Muscle layer of duodenum (tissue), 2 donors: Measurements from ENCODE around the gene PDP2.
"Not testable (repeated sequence)": the region's sequence is repeated elsewhere in the genome, so short reads cannot be mapped to it uniquely, and the experiment has no call there.

ENCODE experiments used
- H3K27ac ChIP-seq: one replicate; pipeline ENCODE4 v1.7.0; 2013; ENCODE audit warnings: mild to moderate bottlenecking, low read length
- H3K27me3 ChIP-seq: one replicate; pipeline ENCODE4 v1.7.0; 2013; ENCODE audit warnings: low read depth, mild to moderate bottlenecking, control low read depth, low read length
- H3K36me3 ChIP-seq, 2 donors: one replicate each; pipeline ENCODE4 v1.7.0; 2013; ENCODE audit warnings: low read length in 2 of 2, control low read depth in 1 of 2, mild to moderate bottlenecking in 1 of 2; ENCODE audit not compliant: insufficient read depth in 2 of 2, control insufficient read depth in 1 of 2
- H3K4me1 ChIP-seq, 2 donors: one replicate each; pipeline ENCODE4 v1.7.0; 2013; ENCODE audit warnings: low read length in 2 of 2, mild to moderate bottlenecking in 2 of 2, control low read depth in 1 of 2, moderate library complexity in 1 of 2; ENCODE audit not compliant: insufficient read depth in 2 of 2, control insufficient read depth in 1 of 2
- H3K4me3 ChIP-seq, 2 donors: one replicate each; pipeline ENCODE4 v1.7.0; 2013; ENCODE audit warnings: low read length in 2 of 2, low read depth in 1 of 2, mild to moderate bottlenecking in 1 of 2
- H3K9me3 ChIP-seq, 2 donors: one replicate each; pipeline ENCODE4 v1.7.0; 2013; ENCODE audit warnings: low read length in 2 of 2, control low read depth in 1 of 2, mild to moderate bottlenecking in 1 of 2; ENCODE audit not compliant: control insufficient read depth in 1 of 2
- donor health status: healthy.

The PDP2 gene

GRCh38 chr16:66933776-66934137, 53.4 kb downstream of the PDP2 start:
- peaks cover 8 to 38% of the 10 kb centered on the region in 2 donors for H3K4me1 ChIP-seq
- H3K27me3 ChIP-seq, result no peaks in the 10 kb centered on the region
- no peaks in the 10 kb centered on the region for H3K9me3 ChIP-seq
- peak overlapping the region; percentile 90 to 95 for H3K4me3 ChIP-seq
- H3K27ac ChIP-seq, result peak overlapping the region; percentile 85
- H3K36me3 ChIP-seq, result peaks cover 7 to 21% of the 10 kb centered on the region in 2 donors

GRCh38 chr16:66934138-66934838, 54.0 kb downstream of the PDP2 start, which contains the start of gene CIAO2B:
CIAO2B (minus strand) TSS chr16:66934402; CDS start chr16:66934364, 38 bp downstream.
- H3K27ac ChIP-seq, result peak within 1 kb of the TSS; percentile 85
- peak within 1 kb of the TSS; percentile 90 to 95 for H3K4me3 ChIP-seq
- peaks cover 9 to 26% of the 10 kb centered on the region in 2 donors for H3K36me3 ChIP-seq
- no peaks in the 10 kb centered on the region for H3K9me3 ChIP-seq
- no peaks in the 10 kb centered on the region for H3K27me3 ChIP-seq
- H3K4me1 ChIP-seq, result peaks cover 8 to 38% of the 10 kb centered on the region in 2 donors

DNA sequence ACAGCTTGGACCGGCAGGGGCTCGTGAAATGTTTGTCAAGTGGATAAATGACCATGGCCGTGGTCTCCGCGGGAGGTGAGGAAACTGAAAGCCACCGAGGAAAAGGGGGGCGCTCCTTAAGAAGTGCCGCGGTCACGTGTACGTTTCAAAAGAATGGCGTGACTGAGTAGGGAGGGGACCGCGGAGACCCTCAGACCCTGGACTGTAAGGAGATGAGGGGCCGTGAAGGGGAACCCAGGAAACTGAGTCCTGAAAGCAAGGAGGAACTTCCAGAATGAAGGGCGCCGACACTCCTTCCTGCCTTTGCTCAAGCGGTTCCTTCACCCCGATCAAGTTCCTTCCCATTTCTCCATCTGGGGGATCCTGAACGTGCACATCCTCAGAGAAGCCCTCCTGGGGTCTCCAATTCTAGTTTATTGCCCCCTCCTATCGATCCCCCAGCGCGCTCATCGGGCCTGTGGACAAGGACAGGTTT, 54.6 kb downstream of the PDP2 start:
- Histone ChIP-seq H3K36me3 (peaks cover 15 to 31% of the 10 kb centered on the region in 2 donors), H3K27ac (peak overlapping the region; percentile 85), H3K4me3 (peak overlapping the region; percentile 90 to 95), H3K4me1 (peaks cover 8 to 38% of the 10 kb centered on the region in 2 donors)
- not testable (repeated sequence) for H3K9me3 ChIP-seq, H3K27me3 ChIP-seq

- Histone ChIP-seq H3K36me3 (peaks cover 20 to 37% of the 10 kb centered on the region in 2 donors), H3K27ac (peak within 1 kb of the TSS; percentile 85), H3K4me1 (peaks cover 8 to 38% of the 10 kb centered on the region in 2 donors), H3K4me3 (peak within 1 kb of the TSS; percentile 90 to 95), H3K27me3 (no peaks in the 10 kb centered on the region), H3K9me3 (no peaks in the 10 kb centered on the region)
These were observed 55.1 kb downstream of the PDP2 start, which contains the start of gene CES2 for GRCh38 chr16:66935314-66936011. CES2 (plus strand) TSS chr16:66935516; CDS start chr16:66935636, 120 bp downstream.

DNA sequence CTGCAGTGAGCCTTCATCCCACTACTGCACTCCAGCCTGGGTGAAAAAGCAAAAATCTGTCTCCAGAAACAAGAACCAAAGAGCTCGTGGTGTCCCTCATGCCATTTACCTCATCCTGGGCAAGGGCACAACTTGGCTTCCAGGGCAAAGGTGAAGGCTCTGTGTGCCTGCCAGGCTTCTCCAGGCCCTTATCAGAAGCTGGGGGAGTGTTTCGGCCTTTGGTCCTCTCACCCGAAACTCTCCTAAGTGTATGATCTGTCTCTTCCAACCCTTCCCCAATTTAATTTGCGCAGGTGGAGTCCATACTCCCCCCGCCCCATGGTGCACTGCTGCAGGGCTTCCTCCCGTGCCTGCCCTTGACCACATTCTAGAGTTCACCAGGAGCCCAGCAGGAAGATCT, 56.1 kb downstream of the PDP2 start:
- Histone ChIP-seq H3K27me3 (no peaks in the 10 kb centered on the region), H3K4me1 (peaks cover 8 to 38% of the 10 kb centered on the region in 2 donors), H3K36me3 (peaks cover 30 to 47% of the 10 kb centered on the region in 2 donors), H3K4me3 (peak overlapping the region; percentile 21 to 90), H3K9me3 (no peaks in the 10 kb centered on the region), H3K27ac (peak overlapping the region; percentile 63)

- Histone ChIP-seq H3K9me3 (no peaks in the 10 kb centered on the region), H3K36me3 (peaks cover 36 to 49% of the 10 kb centered on the region in 2 donors), H3K4me1 (peaks cover 8 to 38% of the 10 kb centered on the region in 2 donors), H3K27ac (no peak overlapping the region), H3K4me3 (no peak overlapping the region), H3K27me3 (no peaks in the 10 kb centered on the region)
These were observed 56.7 kb downstream of the PDP2 start for GRCh38 chr16:66936889-66937554.

GRCh38 chr16:66937725-66938337, 57.5 kb downstream of the PDP2 start:
- Histone ChIP-seq H3K27ac (no peak overlapping the region), H3K9me3 (no peaks in the 10 kb centered on the region), H3K4me1 (peaks cover 8 to 30% of the 10 kb centered on the region in 2 donors), H3K27me3 (no peaks in the 10 kb centered on the region), H3K36me3 (peaks cover 44 to 50% of the 10 kb centered on the region in 2 donors), H3K4me3 (no peak overlapping the region)

DNA sequence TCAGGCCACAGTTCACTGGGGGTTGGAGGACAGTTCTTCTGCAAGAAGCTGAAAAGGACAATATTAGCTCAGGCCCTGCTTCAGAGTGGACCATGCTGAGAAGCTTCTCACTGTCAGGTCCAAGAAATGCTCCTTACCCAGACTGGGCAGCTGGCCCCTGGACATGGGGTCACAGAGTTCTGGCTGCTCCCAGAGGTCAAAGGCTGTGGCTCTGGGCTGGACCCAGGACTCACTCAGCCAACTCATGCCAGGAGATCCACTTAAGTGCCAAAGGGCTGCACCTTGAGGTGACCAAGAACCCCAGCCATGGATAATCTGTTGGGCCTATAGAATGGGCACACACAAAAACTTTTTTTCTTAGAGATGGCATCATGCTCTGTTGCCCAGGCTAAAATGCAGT, 59.1 kb downstream of the PDP2 start:
- Histone ChIP-seq H3K36me3 (peaks cover 50 to 63% of the 10 kb centered on the region in 2 donors), H3K9me3 (no peaks in the 10 kb centered on the region), H3K4me1 (peaks cover 0 to 21% of the 10 kb centered on the region in 2 donors), H3K27ac (no peak overlapping the region), H3K27me3 (no peaks in the 10 kb centered on the region), H3K4me3 (no peak overlapping the region)

- Histone ChIP-seq H3K4me3 (no peak overlapping the region), H3K4me1 (peaks cover 0 to 19% of the 10 kb centered on the region in 2 donors), H3K27me3 (no peaks in the 10 kb centered on the region), H3K27ac (no peak overlapping the region), H3K9me3 (no peaks in the 10 kb centered on the region), H3K36me3 (peaks cover 50 to 63% of the 10 kb centered on the region in 2 donors)
These were observed 59.9 kb downstream of the PDP2 start for GRCh38 chr16:66940236-66940635.
